Body of pancreas (tissue), 4 donors: ENCODE results near the gene WNK2. TPM values are rescaled to one million over a fixed set of nuclear protein-coding genes. Genes with fewer than 3 reads are reported as not detected.

Source experiments
- ATAC-seq: fragments of 150-250 bp; one replicate; pipeline ENCODE4 v1.9.1; 2016
- DNase-seq, 4 donors: peaks; one replicate each; pipeline ENCODE4 v3.0.0-alpha.2; 2019
- H3K27ac ChIP-seq, 4 donors: fragments of 200-600 bp; sonication (generic); 1 replicate in 3 of 4; 2 replicates in 1 of 4; pipeline versions ENCODE4 v1.5.1 to v1.6.1; 2016 to 2019; ENCODE audit warnings: mild to moderate bottlenecking in 1 of 4, mixed read lengths in 1 of 4, moderate library complexity in 1 of 4
- H3K27me3 ChIP-seq, 2 donors: fragments of 200-600 bp; sonication (generic); one replicate each; pipeline ENCODE4 v1.6.0; 2016; ENCODE audit warnings: mild to moderate bottlenecking in 1 of 2
- H3K36me3 ChIP-seq, 2 donors: fragments of 200-600 bp; sonication (generic); replicated peaks in 1 of 2; 2 replicates each; pipeline ENCODE4 v1.5.1; 2016; ENCODE audit warnings: low read depth in 2 of 2; ENCODE audit not compliant: insufficient read depth in 1 of 2
- H3K4me1 ChIP-seq: fragments of 200-600 bp; sonication (generic); one replicate; pipeline ENCODE4 v1.6.0; 2016
- H3K4me3 ChIP-seq, 2 donors: fragments of 200-600 bp; sonication (generic); 1 replicate in 1 of 2; 2 replicates in 1 of 2; pipeline ENCODE4 v1.5.1; 2016 to 2019
- H3K9me3 ChIP-seq, 3 donors: fragments of 200-600 bp; sonication (generic); 1 replicate in 2 of 3; 2 replicates in 1 of 3; pipeline ENCODE4 v1.5.1; 2016
- POLR2A ChIP-seq, 3 donors: fragments of 450-650 bp; IDR thresholded peaks; one replicate each; pipeline ENCODE4 v1.6.1; 2016; ENCODE audit warnings: antibody characterized with exemption in 3 of 3, mild to moderate bottlenecking in 2 of 3
- WGBS, 2 donors: methylation state at CpG; one replicate each; pipeline ENCODE4 v1.1.5; 2017; 5-methylcytosine and 5-hydroxymethylcytosine counted together
- intact Hi-C: fragments of 100-400 bp; cut with DNase I; formaldehyde crosslinking; loops from one replicate; pipeline ENCODE4 v1.15.1; 2023
- total RNA-seq, 2 donors: library from RNA; depleted of rRNA; stranded (reverse); fragments of >200 nt; gene quantifications; one replicate each; pipeline ENCODE4 v1.1.0, GENCODE V29; 2016
- TF ChIP-seq, protein P1 (sequence below), 7 experiments: fragments of 450-650 bp in 4 of 7; fragments of 200-600 bp in 3 of 7; sonication (generic) in 3 of 7; IDR thresholded peaks; one replicate each; pipeline ENCODE4 v1.5.1; 2016 to 2019; ENCODE audit warnings: antibody characterized with exemption in 7 of 7

WNK2 gene
- total RNA-seq, 2 donors from 2014 or later = 85.4 to 173 TPM

DNA sequence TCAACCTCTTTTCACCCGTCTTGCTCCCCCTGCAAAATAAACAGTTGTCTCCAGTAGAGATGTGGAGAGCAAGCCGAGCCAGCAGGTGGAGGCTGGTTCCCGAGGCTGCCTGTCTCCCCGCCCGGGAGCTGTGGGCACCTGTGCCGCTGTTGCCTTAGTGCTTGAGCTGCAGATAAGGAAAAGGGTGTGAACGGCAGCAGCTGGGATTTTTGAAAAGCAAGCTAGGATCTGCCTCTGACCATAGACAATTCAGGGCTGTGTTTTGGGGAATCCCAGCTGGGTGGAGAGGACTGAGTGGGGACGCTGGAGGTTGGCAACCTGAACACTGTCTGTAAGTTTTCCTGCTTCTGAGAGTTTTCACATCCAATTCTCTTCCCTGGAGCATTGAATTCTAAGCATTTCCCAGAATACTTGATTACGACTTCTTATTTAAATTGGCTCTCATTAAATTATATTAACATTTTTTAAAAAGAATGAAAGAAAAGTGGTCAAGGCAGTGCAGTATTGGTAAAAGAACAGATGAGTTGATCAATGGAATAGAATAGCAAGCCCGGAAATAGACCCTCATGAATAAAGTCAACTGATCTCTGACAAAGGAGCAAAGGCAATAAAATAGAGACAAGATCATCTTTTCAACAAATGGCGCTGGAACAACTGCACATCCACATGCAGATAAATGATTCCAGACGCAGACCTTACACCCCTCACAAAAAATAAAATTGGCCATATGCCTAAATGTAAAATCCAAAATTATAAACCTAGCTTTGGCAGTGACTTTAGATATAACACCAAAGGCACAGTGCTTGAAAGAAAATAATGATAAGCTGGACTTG is 9.7 kb downstream of the WNK2 start:
- peak; percentile 86 for ATAC-seq
- DNase-seq = peak; percentile 87 to 95 (median 92)
- WGBS, 2 donors = 15 to 30% methylated on average over 10 to 12 of the region's 12 CpGs
- no peaks in the 10 kb centered on the region for H3K27me3 ChIP-seq
- H3K36me3 ChIP-seq = no peaks in the 10 kb centered on the region
- H3K27ac ChIP-seq = peak overlapping the region; percentile 28 to 90 (median 60)
- intact Hi-C loops = no loop called here
- no peak overlapping the region for H3K4me3 ChIP-seq
- TF ChIP-seq POLR2A (IDR thresholded peaks at IDR 0.05) = no peak
- TF ChIP-seq, protein P1, sequence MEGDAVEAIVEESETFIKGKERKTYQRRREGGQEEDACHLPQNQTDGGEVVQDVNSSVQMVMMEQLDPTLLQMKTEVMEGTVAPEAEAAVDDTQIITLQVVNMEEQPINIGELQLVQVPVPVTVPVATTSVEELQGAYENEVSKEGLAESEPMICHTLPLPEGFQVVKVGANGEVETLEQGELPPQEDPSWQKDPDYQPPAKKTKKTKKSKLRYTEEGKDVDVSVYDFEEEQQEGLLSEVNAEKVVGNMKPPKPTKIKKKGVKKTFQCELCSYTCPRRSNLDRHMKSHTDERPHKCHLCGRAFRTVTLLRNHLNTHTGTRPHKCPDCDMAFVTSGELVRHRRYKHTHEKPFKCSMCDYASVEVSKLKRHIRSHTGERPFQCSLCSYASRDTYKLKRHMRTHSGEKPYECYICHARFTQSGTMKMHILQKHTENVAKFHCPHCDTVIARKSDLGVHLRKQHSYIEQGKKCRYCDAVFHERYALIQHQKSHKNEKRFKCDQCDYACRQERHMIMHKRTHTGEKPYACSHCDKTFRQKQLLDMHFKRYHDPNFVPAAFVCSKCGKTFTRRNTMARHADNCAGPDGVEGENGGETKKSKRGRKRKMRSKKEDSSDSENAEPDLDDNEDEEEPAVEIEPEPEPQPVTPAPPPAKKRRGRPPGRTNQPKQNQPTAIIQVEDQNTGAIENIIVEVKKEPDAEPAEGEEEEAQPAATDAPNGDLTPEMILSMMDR (IDR thresholded peaks at IDR 0.05) = peak; percentile 16 to 74 (median 61)
- H3K9me3 ChIP-seq = no peaks in the 10 kb centered on the region
- peaks cover 91% of the 10 kb centered on the region for H3K4me1 ChIP-seq

DNA sequence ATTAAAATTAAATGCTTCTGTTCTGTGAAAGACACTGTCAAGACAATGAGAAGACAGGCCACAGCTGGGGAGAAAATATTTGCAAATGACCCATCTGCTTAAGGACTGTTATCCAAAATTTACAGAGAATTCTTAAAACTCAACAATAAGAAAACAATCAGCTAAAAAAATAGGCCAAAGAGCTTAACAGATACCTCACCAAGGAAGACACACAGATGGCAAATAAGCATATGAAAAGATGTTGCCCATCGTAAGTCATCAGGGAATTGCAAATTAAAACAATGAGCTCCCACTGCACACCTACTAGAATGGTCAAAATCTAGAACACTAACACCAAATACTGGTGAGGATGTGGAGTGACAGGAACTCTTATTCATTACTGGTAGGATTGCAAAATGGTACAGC is 10.3 kb downstream of the WNK2 start:
- H3K27ac ChIP-seq = peak overlapping the region in 3 of 4 donors; percentile 48 to 90 (median 71)
- H3K27me3 ChIP-seq = no peaks in the 10 kb centered on the region
- intact Hi-C loops = no loop called here
- DNase-seq = no peak
- H3K4me3 ChIP-seq = no peak overlapping the region
- 42 to 56% methylated on average over 1 of the region's 1 CpG for WGBS, 2 donors
- no peaks in the 10 kb centered on the region for H3K36me3 ChIP-seq
- TF ChIP-seq, protein P1 (IDR thresholded peaks at IDR 0.05) = no peak
- TF ChIP-seq POLR2A (IDR thresholded peaks at IDR 0.05) = no peak
- no peaks in the 10 kb centered on the region for H3K9me3 ChIP-seq
- no peak for ATAC-seq
- peaks cover 91% of the 10 kb centered on the region for H3K4me1 ChIP-seq

DNA sequence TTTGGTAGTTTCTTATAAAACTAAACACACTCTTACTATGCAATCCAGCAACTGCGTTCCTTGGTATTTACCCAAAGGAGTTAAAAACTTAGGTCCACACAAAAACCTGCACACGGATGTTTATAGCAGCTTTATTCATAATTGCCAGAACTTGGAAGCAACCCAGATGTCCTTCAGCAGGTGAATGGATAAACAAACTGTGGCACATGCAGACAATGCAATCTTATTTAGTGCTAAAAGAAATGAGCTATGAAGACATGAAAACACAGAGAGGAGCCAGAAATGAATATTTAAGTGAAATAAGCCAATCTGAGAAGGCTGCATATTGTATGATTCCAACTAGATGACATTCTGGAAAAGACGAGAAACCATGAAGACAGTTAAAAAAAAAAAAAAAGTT is 10.7 kb downstream of the WNK2 start:
- ATAC-seq = no peak
- WGBS, 2 donors = 13 to 15% methylated on average over 3 of the region's 3 CpGs

DNA sequence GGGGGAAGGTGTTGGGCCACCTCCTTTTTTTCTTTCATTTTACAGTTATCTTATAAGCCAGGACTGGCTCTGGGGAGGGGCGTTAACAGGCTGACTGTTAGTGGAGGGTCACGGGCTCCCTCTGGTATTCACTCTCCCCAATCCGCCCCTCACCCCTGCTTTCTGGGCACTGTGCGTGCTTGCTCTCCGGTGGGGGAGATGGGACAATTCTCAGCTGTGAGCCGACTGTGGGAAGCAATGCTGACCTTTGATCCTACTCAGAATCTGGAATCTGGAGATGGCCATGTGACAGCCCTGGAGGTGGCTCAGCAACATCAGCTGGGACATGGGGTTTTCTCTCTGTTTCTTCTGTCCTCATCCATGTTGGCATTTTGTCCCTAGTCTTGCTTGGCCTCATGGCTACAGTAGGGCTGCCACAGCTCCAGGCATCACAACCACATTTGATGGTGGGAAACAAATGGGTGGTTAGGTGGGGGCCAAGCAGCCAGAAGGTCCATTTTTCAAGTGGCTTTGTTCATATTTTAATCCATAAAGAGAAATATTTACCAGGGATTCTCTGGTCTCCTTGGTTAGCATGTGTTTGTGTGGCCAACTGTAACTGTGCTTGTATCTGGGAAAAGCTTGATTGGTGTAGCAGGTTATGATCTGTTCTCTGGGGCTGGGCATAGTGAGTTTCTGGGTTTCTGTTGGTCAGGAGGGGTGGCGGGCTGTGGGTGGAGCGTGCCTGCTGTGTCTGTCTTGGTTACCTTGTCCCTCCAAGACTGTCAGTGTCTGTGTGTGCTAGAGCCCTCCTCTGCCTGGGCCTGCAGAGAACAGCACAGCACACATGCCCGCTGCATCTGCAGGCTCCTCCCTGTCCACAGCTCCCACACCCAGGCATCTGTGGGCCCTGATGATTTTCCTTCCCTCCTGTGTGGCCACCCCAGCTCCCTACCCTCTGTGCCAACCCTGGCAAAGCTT is 12.4 kb downstream of the WNK2 start:
- Histone ChIP-seq H3K9me3 (no peaks in the 10 kb centered on the region), H3K27me3 (no peaks in the 10 kb centered on the region), H3K27ac (peak overlapping the region in 3 of 4 donors; percentile 83 to 90 (median 86)), H3K4me3 (no peak overlapping the region), H3K4me1 (peaks cover 95% of the 10 kb centered on the region), H3K36me3 (no peaks in the 10 kb centered on the region)
- TF ChIP-seq, protein P1 (IDR thresholded peaks at IDR 0.05) = no peak
- no peak for TF ChIP-seq POLR2A (IDR thresholded peaks at IDR 0.05)
- WGBS, 2 donors = 41 to 43% methylated on average over 7 to 9 of the region's 9 CpGs
- peak in 1 of 4 donors; percentile 10 for DNase-seq
- ATAC-seq = no peak
- intact Hi-C loops = no loop called here

More for the DNA sequence above, 10.7 kb downstream of the WNK2 start:
- Histone ChIP-seq H3K9me3 (no peaks in the 10 kb centered on the region), H3K27me3 (no peaks in the 10 kb centered on the region), H3K36me3 (no peaks in the 10 kb centered on the region), H3K4me1 (peaks cover 87% of the 10 kb centered on the region), H3K4me3 (no peak overlapping the region), H3K27ac (peak overlapping the region in 3 of 4 donors; percentile 29 to 90 (median 71))
- intact Hi-C loops = no loop called here
- TF ChIP-seq, protein P1 (IDR thresholded peaks at IDR 0.05) = no peak
- no peak for TF ChIP-seq POLR2A (IDR thresholded peaks at IDR 0.05)
- DNase-seq = peak in 2 of 4 donors; percentile 18 to 56
